K562 (cell line): ENCODE data around the gene CDCA7. TPM values are rescaled to one million over a fixed set of nuclear protein-coding genes. Genes with fewer than 3 reads are reported as not detected.

Experiments used
- ATAC-seq: fragments of 200-7000 bp; cut with Tn5 transposase; 3 replicates; pipeline ENCODE4 v1.9.1; 2020; ENCODE audit warnings: moderate library complexity
- BruUV-seq: library from RNA; stranded (reverse); fragments of 400-500 nt; replicated peaks from 2 replicates; lab custom pipeline; 2021; lab: Mats Ljungman, UMichigan
- CTCF ChIA-PET: fragments of 300-600 bp; formaldehyde crosslinking; extraction: SDS; loops from one replicate; lab custom pipeline; 2021; ENCODE audit warnings: low intra/inter-chr PET ratio; lab: Yijun Ruan, JAX
- POLR2A ChIA-PET: fragments of 300-600, 350-650 bp; sonication (Branson Sonifier 250); formaldehyde crosslinking; extraction: SDS; loops from one replicate; lab custom pipeline; 2021; ENCODE audit warnings: antibody characterized with exemption, inconsistent platforms; lab: Yijun Ruan, JAX
- DNase-seq, 4 experiments: peaks; one replicate each; pipeline versions ENCODE4 v3.0.0 to v3.0.0-alpha.2; 2011 to 2018; ENCODE audit warnings: low spot score in 3 of 4, mixed read lengths in 3 of 4; ENCODE audit errors: extremely low read depth in 1 of 4
- FAIRE-seq: peaks from 2 replicates; lab custom pipeline; 2011; peaks lifted over from hg19 to GRCh38; lab: Jason Lieb, UNC
- H2AFZ ChIP-seq: 2 replicates; pipeline ENCODE4 v1.6.0; 2011; ENCODE audit warnings: low read depth, low read length, control low read depth, inconsistent platforms
- H3K27ac ChIP-seq: fragments of 200-600 bp; 3 replicates; pipeline ENCODE4 v1.8.0; 2011; ENCODE audit warnings: low read depth, mild to moderate bottlenecking, control low read depth, inconsistent platforms, low read length, moderate library complexity, mixed read lengths; ENCODE audit errors: extremely low read depth
- H3K27me3 ChIP-seq, 2 experiments: fragments of 300-600 bp in 1 of 2; 2 replicates in 1 of 2; 3 replicates in 1 of 2; pipeline versions ENCODE4 v1.6.0 to v1.8.0; 2011; ENCODE audit warnings: inconsistent platforms in 2 of 2, low read length in 2 of 2, mild to moderate bottlenecking in 1 of 2, mixed read lengths in 1 of 2, moderate library complexity in 1 of 2; ENCODE audit not compliant: control insufficient read depth in 2 of 2, insufficient read depth in 2 of 2
- H3K36me3 ChIP-seq: fragments of 300-600 bp; 3 replicates; pipeline ENCODE4 v1.8.0; 2011; ENCODE audit warnings: mild to moderate bottlenecking, low read length, inconsistent platforms; ENCODE audit not compliant: control insufficient read depth, insufficient read depth
- H3K4me1 ChIP-seq, 2 experiments: fragments of 200-600 bp in 1 of 2; replicated peaks in 1 of 2; 2 replicates in 1 of 2; 3 replicates in 1 of 2; pipeline versions ENCODE4 v1.5.1 to v1.8.0; 2011; ENCODE audit warnings: inconsistent platforms in 2 of 2, low read length in 2 of 2, mild to moderate bottlenecking in 1 of 2, mixed read lengths in 1 of 2, moderate library complexity in 1 of 2; ENCODE audit not compliant: control insufficient read depth in 2 of 2, insufficient read depth in 2 of 2
- H3K4me2 ChIP-seq: 2 replicates; pipeline ENCODE4 v1.6.1; 2011; ENCODE audit warnings: low read length, control low read depth, inconsistent platforms, mixed read lengths; ENCODE audit not compliant: insufficient read depth
- H3K4me3 ChIP-seq: fragments of 200-600 bp; sonication (generic), shearing (Covaris generic); 2 replicates; pipeline ENCODE4 v1.5.1; 2016; ENCODE audit warnings: control low read depth, inconsistent platforms
- H3K79me2 ChIP-seq: fragments of 200-600 bp; 3 replicates; pipeline ENCODE4 v1.8.0; 2011; ENCODE audit warnings: low read length, inconsistent platforms; ENCODE audit not compliant: control insufficient read depth, insufficient read depth
- H3K9ac ChIP-seq, 2 experiments: 2 replicates each; pipeline versions ENCODE4 v1.6.0 to v1.6.1; 2011; ENCODE audit warnings: low read depth in 2 of 2, low read length in 2 of 2, control low read depth in 1 of 2, inconsistent platforms in 1 of 2, mild to moderate bottlenecking in 1 of 2, mixed read lengths in 1 of 2; ENCODE audit not compliant: insufficient read depth in 1 of 2
- H3K9me1 ChIP-seq: one replicate; pipeline ENCODE4 v1.6.0; 2011; ENCODE audit warnings: inconsistent platforms, mild to moderate bottlenecking, low read length, moderate library complexity; ENCODE audit not compliant: control insufficient read depth, insufficient read depth
- H3K9me3 ChIP-seq: replicated peaks from 2 replicates; pipeline ENCODE4 v1.5.1; 2011; ENCODE audit warnings: low read depth, low read length, inconsistent platforms; ENCODE audit not compliant: control insufficient read depth, insufficient read depth
- H4K20me1 ChIP-seq: replicated peaks from 2 replicates; pipeline ENCODE4 v1.6.1; 2011; ENCODE audit warnings: low read length, inconsistent platforms, mixed read lengths; ENCODE audit not compliant: control insufficient read depth, insufficient read depth
- GATAD2B ChIP-seq: fragments of 450-650 bp; IDR thresholded peaks from 2 replicates; pipeline ENCODE4 v1.6.1; 2017; ENCODE audit warnings: mild to moderate bottlenecking, borderline replicate concordance
- NR2F6 ChIP-seq: fragments of 450-650 bp; formaldehyde crosslinking; IDR thresholded peaks from 2 replicates; pipeline ENCODE4 v1.4.0; 2020; ENCODE audit warnings: mild to moderate bottlenecking
- PHTF2 ChIP-seq: fragments of 250-450 bp; sonication (Bioruptor Pico); IDR thresholded peaks from 2 replicates; pipeline ENCODE4 v1.5.0; 2021; ENCODE audit warnings: mild to moderate bottlenecking
- SMAD2 ChIP-seq: fragments of 150-350 bp; IDR thresholded peaks from 2 replicates; pipeline ENCODE4 v1.6.1; 2014; ENCODE audit warnings: low read depth, mild to moderate bottlenecking, low read length
- ZFP1 ChIP-seq: fragments of 450-650 bp; formaldehyde crosslinking; IDR thresholded peaks from 2 replicates; pipeline ENCODE4 v1.4.0; 2020; ENCODE audit warnings: mild to moderate bottlenecking, mixed read lengths
- ZNF197 ChIP-seq: fragments of 200-800 bp; sonication (Bioruptor generic); IDR thresholded peaks from 2 replicates; pipeline ENCODE4 v1.6.1; 2016; ENCODE audit warnings: low read depth, missing genetic modification characterization, missing compliant biosample characterization
- WGBS: fragments of 100-300 bp; shearing (Covaris generic); methylation state at CpG from one replicate; pipeline ENCODE4 v1.1.6; 2016; ENCODE audit warnings: low coverage, mixed read lengths; ENCODE audit not compliant: insufficient coverage; ENCODE audit errors: missing lambda C conversion rate; 5-methylcytosine and 5-hydroxymethylcytosine counted together
- in situ Hi-C: fragments of 300-500 bp; cut with MboI; formaldehyde crosslinking; loops from 4 replicates; pipeline ENCODE4 v1.15.0; 2018; ENCODE audit warnings: inconsistent platforms, mixed read lengths
- intact Hi-C: fragments of 100-400 bp; cut with micrococcal nuclease; formaldehyde crosslinking; loops from 2 replicates; pipeline ENCODE4 v1.14.2; 2022
- polyA plus RNA-seq, 8 experiments: library from polyadenylated mRNA; depleted of rRNA in 4 of 8; stranded (reverse) in 5 of 8; unstranded in 3 of 8; fragments of >200 nt; fragmentation: Nextera tagmentation in 2 of 8; fragmentation: Illumina TruSeq in 1 of 8; extraction: Ambion mirVana in 2 of 8; extraction: Trizol in 1 of 8; gene quantifications; 2 replicates each; pipeline versions ENCODE4 v1.2.1 to v1.2.3, GENCODE V29; 2011 to 2014; ENCODE audit warnings: inconsistent platforms in 1 of 8, missing spikeins in 1 of 8
- total RNA-seq, 7 experiments: library from RNA; depleted of rRNA in 6 of 7; stranded (reverse); fragments of >200 nt in 6 of 7; fragmentation: Illumina TruSeq in 2 of 7; extraction: Trizol in 2 of 7; gene quantifications; 2 replicates each; pipeline versions ENCODE4 v1.2.1 to v1.2.3, GENCODE V29; 2011 to 2021; ENCODE audit warnings: low replicate concordance in 1 of 7
- TF ChIP-seq, protein P1 (sequence below): fragments of 200-800 bp; sonication (Bioruptor generic); IDR thresholded peaks from 2 replicates; pipeline ENCODE4 v1.6.1; 2016; ENCODE audit warnings: missing genetic modification characterization, missing compliant biosample characterization
- TF ChIP-seq, protein P2 (sequence below), 2 experiments: IDR thresholded peaks; 2 replicates each; pipeline ENCODE4 v1.6.1; 2011; ENCODE audit warnings: borderline replicate concordance in 1 of 2, control low read depth in 1 of 2, low read depth in 1 of 2, low read length in 1 of 2, mild to moderate bottlenecking in 1 of 2, mixed read lengths in 1 of 2, moderate library complexity in 1 of 2; ENCODE audit not compliant: insufficient read depth in 1 of 2, insufficient read length in 1 of 2, poor library complexity in 1 of 2, severe bottlenecking in 1 of 2; ENCODE audit errors: extremely low read depth in 1 of 2
- TF ChIP-seq, protein P3 (sequence below): fragments of 450-650 bp; formaldehyde crosslinking; IDR thresholded peaks from 2 replicates; pipeline ENCODE4 v1.4.0; 2020; ENCODE audit warnings: mild to moderate bottlenecking, moderate library complexity
- TF ChIP-seq, protein P4 (sequence below): fragments of 250-450 bp; sonication (Bioruptor Pico); IDR thresholded peaks from 2 replicates; pipeline ENCODE4 v1.4.0; 2020
- TF ChIP-seq, protein P5 (sequence below): sonication (generic); formaldehyde crosslinking; IDR thresholded peaks from 2 replicates; pipeline ENCODE4 v1.8.1; 2023; ENCODE audit warnings: mild to moderate bottlenecking, missing genetic modification reagents

CDCA7 gene
- total and polyA plus RNA-seq, 9 of the 15 experiments (the other 6 are each of a cell fraction or from before 2014, with no cell fraction given) = 28.5 to 122 (median 51.0) TPM

DNA sequence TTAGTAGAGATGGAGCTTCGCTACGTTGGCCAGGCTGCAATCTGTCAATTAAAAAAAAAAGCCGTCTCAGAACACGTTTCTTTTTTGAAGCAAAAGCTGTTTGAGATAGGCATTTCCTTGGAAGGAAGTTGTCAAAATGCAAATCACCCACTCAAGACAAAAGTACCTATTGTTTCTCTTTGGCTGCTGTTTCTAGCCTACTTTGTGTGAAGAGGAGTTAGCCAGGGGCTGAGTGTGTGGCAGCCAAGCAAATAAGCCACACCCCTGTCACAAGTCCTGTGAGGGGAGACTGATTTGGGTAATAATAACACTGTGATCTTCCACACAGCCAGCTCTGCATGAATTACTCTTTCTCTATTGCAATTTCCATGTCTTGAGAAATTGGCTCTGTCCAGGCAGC is 47.4 kb upstream of the CDCA7 start:
- H2AFZ ChIP-seq = peak overlapping the region; percentile 27; the same call in 1 of the 2 replicates
- in situ Hi-C loops = no loop called here
- BruUV-seq = no TSS peak
- FAIRE-seq (no peak), ATAC-seq (peak; percentile 60), DNase-seq (no peak)
- intact Hi-C loops = no loop called here
- H3K9me1 ChIP-seq = no peaks in the 10 kb centered on the region
- no peaks in the 10 kb centered on the region; a peak in 1 of 5 replicates for H3K27me3 ChIP-seq
- H3K36me3 ChIP-seq = no peaks in the 10 kb centered on the region
- POLR2A ChIA-PET = no interaction called here
- no peaks in the 10 kb centered on the region for H4K20me1 ChIP-seq
- no peaks in the 10 kb centered on the region for H3K79me2 ChIP-seq
- no peaks in the 10 kb centered on the region for H3K9me3 ChIP-seq
- no peak overlapping the region for H3K4me3 ChIP-seq
- 13% methylated on average over 4 of the region's 4 CpGs for WGBS
- H3K4me1 ChIP-seq = peaks cover 5 to 7% of the 10 kb centered on the region in 2 experiments; a peak in 3 of 5 replicates
- no peak overlapping the region for H3K27ac ChIP-seq
- H3K4me2 ChIP-seq = peak overlapping the region; percentile 3; the same call in 1 of the 2 replicates
- CTCF ChIA-PET = no interaction called here
- H3K9ac ChIP-seq = no peak overlapping the region; a peak in 1 of 4 replicates
- TF ChIP-seq GATAD2B (no peak), ZNF197 (CRISPR knock-in tag) (no peak), SMAD2 (no peak), ZFP1 (CRISPR knock-in tag) (no peak), PHTF2 (no peak), NR2F6 (CRISPR knock-in tag) (no peak)
- TF ChIP-seq, protein P1, sequence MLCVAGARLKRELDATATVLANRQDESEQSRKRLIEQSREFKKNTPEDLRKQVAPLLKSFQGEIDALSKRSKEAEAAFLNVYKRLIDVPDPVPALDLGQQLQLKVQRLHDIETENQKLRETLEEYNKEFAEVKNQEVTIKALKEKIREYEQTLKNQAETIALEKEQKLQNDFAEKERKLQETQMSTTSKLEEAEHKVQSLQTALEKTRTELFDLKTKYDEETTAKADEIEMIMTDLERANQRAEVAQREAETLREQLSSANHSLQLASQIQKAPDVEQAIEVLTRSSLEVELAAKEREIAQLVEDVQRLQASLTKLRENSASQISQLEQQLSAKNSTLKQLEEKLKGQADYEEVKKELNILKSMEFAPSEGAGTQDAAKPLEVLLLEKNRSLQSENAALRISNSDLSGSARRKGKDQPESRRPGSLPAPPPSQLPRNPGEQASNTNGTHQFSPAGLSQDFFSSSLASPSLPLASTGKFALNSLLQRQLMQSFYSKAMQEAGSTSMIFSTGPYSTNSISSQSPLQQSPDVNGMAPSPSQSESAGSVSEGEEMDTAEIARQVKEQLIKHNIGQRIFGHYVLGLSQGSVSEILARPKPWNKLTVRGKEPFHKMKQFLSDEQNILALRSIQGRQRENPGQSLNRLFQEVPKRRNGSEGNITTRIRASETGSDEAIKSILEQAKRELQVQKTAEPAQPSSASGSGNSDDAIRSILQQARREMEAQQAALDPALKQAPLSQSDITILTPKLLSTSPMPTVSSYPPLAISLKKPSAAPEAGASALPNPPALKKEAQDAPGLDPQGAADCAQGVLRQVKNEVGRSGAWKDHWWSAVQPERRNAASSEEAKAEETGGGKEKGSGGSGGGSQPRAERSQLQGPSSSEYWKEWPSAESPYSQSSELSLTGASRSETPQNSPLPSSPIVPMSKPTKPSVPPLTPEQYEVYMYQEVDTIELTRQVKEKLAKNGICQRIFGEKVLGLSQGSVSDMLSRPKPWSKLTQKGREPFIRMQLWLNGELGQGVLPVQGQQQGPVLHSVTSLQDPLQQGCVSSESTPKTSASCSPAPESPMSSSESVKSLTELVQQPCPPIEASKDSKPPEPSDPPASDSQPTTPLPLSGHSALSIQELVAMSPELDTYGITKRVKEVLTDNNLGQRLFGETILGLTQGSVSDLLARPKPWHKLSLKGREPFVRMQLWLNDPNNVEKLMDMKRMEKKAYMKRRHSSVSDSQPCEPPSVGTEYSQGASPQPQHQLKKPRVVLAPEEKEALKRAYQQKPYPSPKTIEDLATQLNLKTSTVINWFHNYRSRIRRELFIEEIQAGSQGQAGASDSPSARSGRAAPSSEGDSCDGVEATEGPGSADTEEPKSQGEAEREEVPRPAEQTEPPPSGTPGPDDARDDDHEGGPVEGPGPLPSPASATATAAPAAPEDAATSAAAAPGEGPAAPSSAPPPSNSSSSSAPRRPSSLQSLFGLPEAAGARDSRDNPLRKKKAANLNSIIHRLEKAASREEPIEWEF = no peak
- TF ChIP-seq, protein P2, sequence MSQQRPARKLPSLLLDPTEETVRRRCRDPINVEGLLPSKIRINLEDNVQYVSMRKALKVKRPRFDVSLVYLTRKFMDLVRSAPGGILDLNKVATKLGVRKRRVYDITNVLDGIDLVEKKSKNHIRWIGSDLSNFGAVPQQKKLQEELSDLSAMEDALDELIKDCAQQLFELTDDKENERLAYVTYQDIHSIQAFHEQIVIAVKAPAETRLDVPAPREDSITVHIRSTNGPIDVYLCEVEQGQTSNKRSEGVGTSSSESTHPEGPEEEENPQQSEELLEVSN (IDR thresholded peaks at IDR 0.05; ENCODE audit: borderline replicate concordance in 1 of 2, extremely low read depth in 1 of 2, insufficient read depth in 1 of 2, insufficient read length in 1 of 2, low read depth in 1 of 2, low read length in 1 of 2, poor library complexity in 1 of 2, severe bottlenecking in 1 of 2) = no peak
- TF ChIP-seq, protein P3, sequence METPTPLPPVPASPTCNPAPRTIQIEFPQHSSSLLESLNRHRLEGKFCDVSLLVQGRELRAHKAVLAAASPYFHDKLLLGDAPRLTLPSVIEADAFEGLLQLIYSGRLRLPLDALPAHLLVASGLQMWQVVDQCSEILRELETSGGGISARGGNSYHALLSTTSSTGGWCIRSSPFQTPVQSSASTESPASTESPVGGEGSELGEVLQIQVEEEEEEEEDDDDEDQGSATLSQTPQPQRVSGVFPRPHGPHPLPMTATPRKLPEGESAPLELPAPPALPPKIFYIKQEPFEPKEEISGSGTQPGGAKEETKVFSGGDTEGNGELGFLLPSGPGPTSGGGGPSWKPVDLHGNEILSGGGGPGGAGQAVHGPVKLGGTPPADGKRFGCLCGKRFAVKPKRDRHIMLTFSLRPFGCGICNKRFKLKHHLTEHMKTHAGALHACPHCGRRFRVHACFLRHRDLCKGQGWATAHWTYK (CRISPR knock-in tag) = no peak
- TF ChIP-seq, protein P4, sequence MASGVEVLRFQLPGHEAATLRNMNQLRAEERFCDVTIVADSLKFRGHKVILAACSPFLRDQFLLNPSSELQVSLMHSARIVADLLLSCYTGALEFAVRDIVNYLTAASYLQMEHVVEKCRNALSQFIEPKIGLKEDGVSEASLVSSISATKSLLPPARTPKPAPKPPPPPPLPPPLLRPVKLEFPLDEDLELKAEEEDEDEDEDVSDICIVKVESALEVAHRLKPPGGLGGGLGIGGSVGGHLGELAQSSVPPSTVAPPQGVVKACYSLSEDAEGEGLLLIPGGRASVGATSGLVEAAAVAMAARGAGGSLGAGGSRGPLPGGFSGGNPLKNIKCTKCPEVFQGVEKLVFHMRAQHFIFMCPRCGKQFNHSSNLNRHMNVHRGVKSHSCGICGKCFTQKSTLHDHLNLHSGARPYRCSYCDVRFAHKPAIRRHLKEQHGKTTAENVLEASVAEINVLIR (CRISPR knock-in tag) = no peak
- TF ChIP-seq, protein P5, sequence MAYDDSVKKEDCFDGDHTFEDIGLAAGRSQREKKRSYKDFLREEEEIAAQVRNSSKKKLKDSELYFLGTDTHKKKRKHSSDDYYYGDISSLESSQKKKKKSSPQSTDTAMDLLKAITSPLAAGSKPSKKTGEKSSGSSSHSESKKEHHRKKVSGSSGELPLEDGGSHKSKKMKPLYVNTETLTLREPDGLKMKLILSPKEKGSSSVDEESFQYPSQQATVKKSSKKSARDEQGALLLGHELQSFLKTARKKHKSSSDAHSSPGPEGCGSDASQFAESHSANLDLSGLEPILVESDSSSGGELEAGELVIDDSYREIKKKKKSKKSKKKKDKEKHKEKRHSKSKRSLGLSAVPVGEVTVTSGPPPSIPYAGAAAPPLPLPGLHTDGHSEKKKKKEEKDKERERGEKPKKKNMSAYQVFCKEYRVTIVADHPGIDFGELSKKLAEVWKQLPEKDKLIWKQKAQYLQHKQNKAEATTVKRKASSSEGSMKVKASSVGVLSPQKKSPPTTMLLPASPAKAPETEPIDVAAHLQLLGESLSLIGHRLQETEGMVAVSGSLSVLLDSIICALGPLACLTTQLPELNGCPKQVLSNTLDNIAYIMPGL = no peak
